ENCODE data around the gene RALGPS1.

The RALGPS1 gene

GRCh38 chr9:127155314-127155960 is 240.9 kb downstream of the RALGPS1 start:
- no peaks in the 10 kb centered on the region for H3K9me3 ChIP-seq (ENCODE audit: control insufficient read depth, low read depth, low read length)
- peaks cover 14% of the 10 kb centered on the region for H3K4me1 ChIP-seq (ENCODE audit: control insufficient read depth, low read depth, low read length)
- H3K27me3 ChIP-seq (ENCODE audit: control insufficient read depth, insufficient read depth, low read length) = no peaks in the 10 kb centered on the region
- H3K9ac ChIP-seq (ENCODE audit: low read length) = no peak overlapping the region
- H3K36me3 ChIP-seq (ENCODE audit: control insufficient read depth, low read depth, low read length) = no peaks in the 10 kb centered on the region
- H3K4me3 ChIP-seq (ENCODE audit: low read length) = no peak overlapping the region
- H3K27ac ChIP-seq (ENCODE audit: low read length) = no peak overlapping the region

- no peaks in the 10 kb centered on the region for H3K27me3 ChIP-seq (ENCODE audit: control insufficient read depth, insufficient read depth, low read length)
- no peaks in the 10 kb centered on the region for H3K9me3 ChIP-seq (ENCODE audit: control insufficient read depth, low read depth, low read length)
- peaks cover 14% of the 10 kb centered on the region for H3K4me1 ChIP-seq (ENCODE audit: control insufficient read depth, low read depth, low read length)
- no peak overlapping the region for H3K4me3 ChIP-seq (ENCODE audit: low read length)
- H3K36me3 ChIP-seq (ENCODE audit: control insufficient read depth, low read depth, low read length) = no peaks in the 10 kb centered on the region
- H3K27ac ChIP-seq (ENCODE audit: low read length) = no peak overlapping the region
- peak overlapping the region; percentile 24 for H3K9ac ChIP-seq (ENCODE audit: low read length)
Observed at GRCh38 chr9:127158786-127159324, 244.3 kb downstream of the RALGPS1 start.

GRCh38 chr9:127159325-127159801 is 244.8 kb downstream of the RALGPS1 start:
- H3K27me3 ChIP-seq (ENCODE audit: control insufficient read depth, insufficient read depth, low read length) = no peaks in the 10 kb centered on the region
- no peaks in the 10 kb centered on the region for H3K9me3 ChIP-seq (ENCODE audit: control insufficient read depth, low read depth, low read length)
- H3K36me3 ChIP-seq (ENCODE audit: control insufficient read depth, low read depth, low read length) = no peaks in the 10 kb centered on the region
- peak overlapping the region; percentile 24 for H3K9ac ChIP-seq (ENCODE audit: low read length)
- H3K27ac ChIP-seq (ENCODE audit: low read length) = no peak overlapping the region
- peaks cover 14% of the 10 kb centered on the region for H3K4me1 ChIP-seq (ENCODE audit: control insufficient read depth, low read depth, low read length)
- no peak overlapping the region for H3K4me3 ChIP-seq (ENCODE audit: low read length)

- Histone ChIP-seq H3K36me3 (ENCODE audit: control insufficient read depth, low read depth, low read length) (no peaks in the 10 kb centered on the region), H3K27ac (ENCODE audit: low read length) (no peak overlapping the region), H3K9me3 (ENCODE audit: control insufficient read depth, low read depth, low read length) (no peaks in the 10 kb centered on the region), H3K4me1 (ENCODE audit: control insufficient read depth, low read depth, low read length) (peaks cover 16% of the 10 kb centered on the region), H3K9ac (ENCODE audit: low read length) (no peak overlapping the region), H3K4me3 (ENCODE audit: low read length) (no peak overlapping the region), H3K27me3 (ENCODE audit: control insufficient read depth, insufficient read depth, low read length) (no peaks in the 10 kb centered on the region)
Observed at GRCh38 chr9:127159949-127160610, 245.5 kb downstream of the RALGPS1 start.

GRCh38 chr9:127161081-127161624 is 246.6 kb downstream of the RALGPS1 start:
- Histone ChIP-seq H3K4me1 (ENCODE audit: control insufficient read depth, low read depth, low read length) (peaks cover 22% of the 10 kb centered on the region), H3K4me3 (ENCODE audit: low read length) (no peak overlapping the region), H3K36me3 (ENCODE audit: control insufficient read depth, low read depth, low read length) (no peaks in the 10 kb centered on the region), H3K9me3 (ENCODE audit: control insufficient read depth, low read depth, low read length) (no peaks in the 10 kb centered on the region), H3K27ac (ENCODE audit: low read length) (no peak overlapping the region), H3K27me3 (ENCODE audit: control insufficient read depth, insufficient read depth, low read length) (no peaks in the 10 kb centered on the region), H3K9ac (ENCODE audit: low read length) (no peak overlapping the region)

GRCh38 chr9:127162046-127162863 is 247.7 kb downstream of the RALGPS1 start:
- H3K4me3 ChIP-seq (ENCODE audit: low read length) = no peak overlapping the region

GRCh38 chr9:127162864-127163365 is 248.3 kb downstream of the RALGPS1 start:
- no peak overlapping the region for H3K27ac ChIP-seq (ENCODE audit: low read length)
- H3K27me3 ChIP-seq (ENCODE audit: control insufficient read depth, insufficient read depth, low read length) = no peaks in the 10 kb centered on the region
- no peaks in the 10 kb centered on the region for H3K36me3 ChIP-seq (ENCODE audit: control insufficient read depth, low read depth, low read length)
- no peaks in the 10 kb centered on the region for H3K9me3 ChIP-seq (ENCODE audit: control insufficient read depth, low read depth, low read length)
- no peak overlapping the region for H3K9ac ChIP-seq (ENCODE audit: low read length)
- peaks cover 22% of the 10 kb centered on the region for H3K4me1 ChIP-seq (ENCODE audit: control insufficient read depth, low read depth, low read length)
- no peak overlapping the region for H3K4me3 ChIP-seq (ENCODE audit: low read length)

More at GRCh38 chr9:127162046-127162863, 247.7 kb downstream of the RALGPS1 start:
- Histone ChIP-seq H3K27ac (ENCODE audit: low read length) (no peak overlapping the region), H3K27me3 (ENCODE audit: control insufficient read depth, insufficient read depth, low read length) (no peaks in the 10 kb centered on the region), H3K36me3 (ENCODE audit: control insufficient read depth, low read depth, low read length) (no peaks in the 10 kb centered on the region), H3K9ac (ENCODE audit: low read length) (no peak overlapping the region), H3K4me1 (ENCODE audit: control insufficient read depth, low read depth, low read length) (peaks cover 22% of the 10 kb centered on the region), H3K9me3 (ENCODE audit: control insufficient read depth, low read depth, low read length) (no peaks in the 10 kb centered on the region)

GRCh38 chr9:127163409-127163808 is 248.8 kb downstream of the RALGPS1 start:
- H3K9ac ChIP-seq (ENCODE audit: low read length) = no peak overlapping the region
- no peaks in the 10 kb centered on the region for H3K9me3 ChIP-seq (ENCODE audit: control insufficient read depth, low read depth, low read length)
- H3K4me1 ChIP-seq (ENCODE audit: control insufficient read depth, low read depth, low read length) = peaks cover 22% of the 10 kb centered on the region
- H3K4me3 ChIP-seq (ENCODE audit: low read length) = no peak overlapping the region
- H3K36me3 ChIP-seq (ENCODE audit: control insufficient read depth, low read depth, low read length) = no peaks in the 10 kb centered on the region
- H3K27me3 ChIP-seq (ENCODE audit: control insufficient read depth, insufficient read depth, low read length) = no peaks in the 10 kb centered on the region
- no peak overlapping the region for H3K27ac ChIP-seq (ENCODE audit: low read length)

- Histone ChIP-seq H3K27ac (ENCODE audit: low read length) (no peak overlapping the region), H3K9me3 (ENCODE audit: control insufficient read depth, low read depth, low read length) (no peaks in the 10 kb centered on the region), H3K4me3 (ENCODE audit: low read length) (no peak overlapping the region), H3K36me3 (ENCODE audit: control insufficient read depth, low read depth, low read length) (no peaks in the 10 kb centered on the region), H3K9ac (ENCODE audit: low read length) (no peak overlapping the region), H3K27me3 (ENCODE audit: control insufficient read depth, insufficient read depth, low read length) (no peaks in the 10 kb centered on the region), H3K4me1 (ENCODE audit: control insufficient read depth, low read depth, low read length) (peaks cover 8% of the 10 kb centered on the region)
Observed at GRCh38 chr9:127165116-127165515, 250.5 kb downstream of the RALGPS1 start.

- H3K4me3 ChIP-seq (ENCODE audit: low read length) = no peak overlapping the region
- no peak overlapping the region for H3K9ac ChIP-seq (ENCODE audit: low read length)
- no peaks in the 10 kb centered on the region for H3K9me3 ChIP-seq (ENCODE audit: control insufficient read depth, low read depth, low read length)
- no peaks in the 10 kb centered on the region for H3K27me3 ChIP-seq (ENCODE audit: control insufficient read depth, insufficient read depth, low read length)
- H3K27ac ChIP-seq (ENCODE audit: low read length) = no peak overlapping the region
- peaks cover 7% of the 10 kb centered on the region for H3K4me1 ChIP-seq (ENCODE audit: control insufficient read depth, low read depth, low read length)
- no peaks in the 10 kb centered on the region for H3K36me3 ChIP-seq (ENCODE audit: control insufficient read depth, low read depth, low read length)
Observed at GRCh38 chr9:127166111-127166510, 251.5 kb downstream of the RALGPS1 start.

Measured in iPS-18a (cell line).